C4-2B (cell line): ENCODE results near the gene PHACTR1.

Source experiments
- ZFX ChIP-seq: fragments of 450-650 bp; IDR thresholded peaks from 2 replicates; pipeline ENCODE4 v1.6.1; 2017
- TF ChIP-seq, protein P1 (sequence below): fragments of 450-650 bp; conservative IDR thresholded peaks from 2 replicates; pipeline ENCODE4 v1.5.1; 2017; ENCODE audit warnings: mild to moderate bottlenecking

DNA sequence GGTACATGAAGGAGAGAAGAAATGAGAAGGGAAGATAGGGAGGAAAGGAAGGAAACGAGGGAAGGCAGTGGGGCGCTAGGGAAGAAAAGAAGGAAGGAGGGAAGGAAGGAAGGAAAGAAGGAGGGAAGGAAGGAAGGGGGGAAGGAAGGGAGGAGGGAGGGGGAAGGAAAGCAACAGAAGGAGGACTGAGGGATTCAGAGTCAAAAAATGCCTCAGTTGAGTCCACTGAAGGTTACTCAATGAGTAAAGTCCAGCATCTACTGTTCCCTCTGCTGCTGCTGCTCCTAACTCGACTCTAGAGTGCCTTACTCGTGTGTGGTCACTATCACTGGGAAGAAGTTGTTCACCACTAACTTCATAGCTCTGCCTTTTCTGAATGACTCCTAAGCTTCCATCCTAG is 33.8 kb downstream of the PHACTR1 start:
- TF ChIP-seq, protein P1, sequence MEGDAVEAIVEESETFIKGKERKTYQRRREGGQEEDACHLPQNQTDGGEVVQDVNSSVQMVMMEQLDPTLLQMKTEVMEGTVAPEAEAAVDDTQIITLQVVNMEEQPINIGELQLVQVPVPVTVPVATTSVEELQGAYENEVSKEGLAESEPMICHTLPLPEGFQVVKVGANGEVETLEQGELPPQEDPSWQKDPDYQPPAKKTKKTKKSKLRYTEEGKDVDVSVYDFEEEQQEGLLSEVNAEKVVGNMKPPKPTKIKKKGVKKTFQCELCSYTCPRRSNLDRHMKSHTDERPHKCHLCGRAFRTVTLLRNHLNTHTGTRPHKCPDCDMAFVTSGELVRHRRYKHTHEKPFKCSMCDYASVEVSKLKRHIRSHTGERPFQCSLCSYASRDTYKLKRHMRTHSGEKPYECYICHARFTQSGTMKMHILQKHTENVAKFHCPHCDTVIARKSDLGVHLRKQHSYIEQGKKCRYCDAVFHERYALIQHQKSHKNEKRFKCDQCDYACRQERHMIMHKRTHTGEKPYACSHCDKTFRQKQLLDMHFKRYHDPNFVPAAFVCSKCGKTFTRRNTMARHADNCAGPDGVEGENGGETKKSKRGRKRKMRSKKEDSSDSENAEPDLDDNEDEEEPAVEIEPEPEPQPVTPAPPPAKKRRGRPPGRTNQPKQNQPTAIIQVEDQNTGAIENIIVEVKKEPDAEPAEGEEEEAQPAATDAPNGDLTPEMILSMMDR = no peak
- TF ChIP-seq ZFX = no peak
